Adrenal gland (tissue), 5 donors: ENCODE measurements around the gene SIMC1.
"Not testable (repeated sequence)": the region's sequence is repeated elsewhere in the genome, so short reads cannot be mapped to it uniquely, and the experiment has no call there.

Experiments used
- CTCF ChIP-seq, 6 experiments: fragments of 450-650 bp in 4 of 6; fragments of 200-600 bp in 2 of 6; sonication (generic) in 1 of 6; IDR thresholded peaks; 1 replicate in 5 of 6; 2 replicates in 1 of 6; pipeline versions ENCODE4 v1.5.1 to v1.8.0; 2016 to 2021; ENCODE audit warnings: antibody characterized with exemption in 6 of 6, mild to moderate bottlenecking in 2 of 6, moderate library complexity in 1 of 6
- POLR2A ChIP-seq, 2 donors: fragments of 450-650 bp; IDR thresholded peaks; one replicate each; pipeline ENCODE4 v1.6.1; 2017; ENCODE audit warnings: antibody characterized with exemption in 2 of 2, mild to moderate bottlenecking in 2 of 2, moderate library complexity in 1 of 2
- donor health status: DM: no; HTN: no; CAD: no.

- not testable (repeated sequence) for TF ChIP-seq POLR2A, CTCF (IDR thresholded peaks at IDR 0.05)
These were observed 16.2 kb upstream of the SIMC1 start for GRCh38 chr5:176222006-176222405.
